HuH-7.5 (cell line): ENCODE results near the gene EDN1.

Experiments
- DNase-seq: peaks from one replicate; pipeline ENCODE4 v3.0.0; 2011; ENCODE audit warnings: low spot score

EDN1 gene

DNA sequence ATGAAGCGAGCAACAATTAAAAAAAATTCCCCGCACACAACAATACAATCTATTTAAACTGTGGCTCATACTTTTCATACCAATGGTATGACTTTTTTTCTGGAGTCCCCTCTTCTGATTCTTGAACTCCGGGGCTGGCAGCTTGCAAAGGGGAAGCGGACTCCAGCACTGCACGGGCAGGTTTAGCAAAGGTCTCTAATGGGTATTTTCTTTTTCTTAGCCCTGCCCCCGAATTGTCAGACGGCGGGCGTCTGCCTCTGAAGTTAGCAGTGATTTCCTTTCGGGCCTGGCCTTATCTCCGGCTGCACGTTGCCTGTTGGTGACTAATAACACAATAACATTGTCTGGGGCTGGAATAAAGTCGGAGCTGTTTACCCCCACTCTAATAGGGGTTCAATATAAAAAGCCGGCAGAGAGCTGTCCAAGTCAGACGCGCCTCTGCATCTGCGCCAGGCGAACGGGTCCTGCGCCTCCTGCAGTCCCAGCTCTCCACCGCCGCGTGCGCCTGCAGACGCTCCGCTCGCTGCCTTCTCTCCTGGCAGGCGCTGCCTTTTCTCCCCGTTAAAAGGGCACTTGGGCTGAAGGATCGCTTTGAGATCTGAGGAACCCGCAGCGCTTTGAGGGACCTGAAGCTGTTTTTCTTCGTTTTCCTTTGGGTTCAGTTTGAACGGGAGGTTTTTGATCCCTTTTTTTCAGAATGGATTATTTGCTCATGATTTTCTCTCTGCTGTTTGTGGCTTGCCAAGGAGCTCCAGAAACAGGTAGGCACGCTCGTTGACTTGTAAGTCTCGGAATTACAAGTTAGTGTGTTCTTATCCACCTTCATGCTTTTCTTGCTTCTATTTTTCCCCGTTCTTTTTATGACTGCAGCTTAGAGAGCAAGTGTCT lies at the start of gene EDN1:
Gene EDN1, plus strand, starts transcription at position 429 of the 888 bp plus-strand sequence. Its CDS starts 269 bp downstream, at position 698.
- DNase-seq, result no peak

DNA sequence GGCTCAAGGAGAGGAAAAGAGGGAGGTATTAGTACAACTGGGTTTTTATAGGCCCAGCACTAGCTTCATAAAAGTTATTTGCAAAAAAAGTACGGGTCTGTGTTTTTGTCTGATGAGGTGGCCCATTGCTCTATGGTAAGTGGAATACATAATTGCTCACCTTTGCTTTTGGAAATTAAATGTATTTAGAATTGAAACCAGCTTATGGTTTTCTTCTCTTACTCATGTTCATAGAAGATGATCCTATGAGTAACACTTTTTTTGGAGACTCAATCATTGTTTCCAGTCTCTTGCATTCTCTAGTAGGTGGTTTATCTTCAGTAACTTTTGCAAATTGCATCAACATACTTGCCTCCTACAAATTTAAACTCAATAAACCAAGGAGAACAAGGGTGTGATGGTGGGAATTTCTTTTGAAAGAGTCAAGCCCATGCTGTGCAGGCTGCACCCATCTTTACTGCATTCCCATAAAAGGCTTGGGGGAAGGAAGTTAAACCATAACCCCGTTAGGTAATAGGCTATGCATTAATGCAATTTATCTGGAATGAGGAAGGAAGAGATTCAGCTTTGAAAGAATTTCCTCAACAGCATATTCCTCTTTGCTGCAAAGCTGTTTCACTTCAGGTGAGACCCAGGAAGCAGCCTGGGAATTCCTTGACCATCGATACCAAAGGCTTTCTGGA lies 48.5 kb upstream of the EDN1 start:
- DNase-seq, result no peak

DNA sequence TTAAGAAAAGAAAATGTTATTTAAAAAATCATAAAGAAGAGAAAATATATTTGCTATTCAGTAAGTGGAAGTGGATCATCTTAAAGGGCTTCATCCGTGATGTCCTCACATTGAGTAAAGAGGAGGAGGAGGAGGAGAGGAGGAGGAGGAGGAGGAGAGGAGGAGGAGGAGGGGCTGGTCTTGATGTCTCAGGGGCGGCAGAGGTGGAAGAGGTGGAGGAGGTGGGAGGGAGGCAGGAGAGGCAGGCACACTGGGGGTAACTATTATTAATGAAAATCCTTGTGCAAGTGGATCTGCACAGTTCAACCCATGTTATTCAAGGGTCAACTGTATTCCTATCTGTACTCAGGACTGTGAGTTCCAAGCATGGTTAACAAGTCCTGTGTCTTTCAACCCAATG lies 47.0 kb upstream of the EDN1 start:
- DNase-seq, result no peak

DNA sequence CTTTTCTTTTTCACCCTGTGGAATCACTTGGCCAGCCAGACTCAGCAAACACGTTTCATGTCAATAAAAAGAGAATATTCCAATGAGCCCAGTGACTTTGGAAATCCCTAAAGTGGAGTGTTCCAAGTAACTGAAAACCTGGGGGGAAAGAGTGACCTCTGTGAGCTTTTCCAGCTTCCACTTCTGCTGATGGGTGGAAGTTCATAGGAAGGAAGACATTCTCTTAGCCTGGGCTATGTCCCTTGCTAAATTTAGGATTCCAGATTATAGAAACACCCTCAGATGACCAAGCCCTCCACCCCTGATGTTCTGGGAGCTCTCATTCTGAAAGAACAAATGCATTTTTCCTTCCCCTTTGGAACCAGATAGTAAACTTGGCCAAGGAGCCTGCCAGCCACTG lies 44.8 kb upstream of the EDN1 start:
- no peak for DNase-seq

DNA sequence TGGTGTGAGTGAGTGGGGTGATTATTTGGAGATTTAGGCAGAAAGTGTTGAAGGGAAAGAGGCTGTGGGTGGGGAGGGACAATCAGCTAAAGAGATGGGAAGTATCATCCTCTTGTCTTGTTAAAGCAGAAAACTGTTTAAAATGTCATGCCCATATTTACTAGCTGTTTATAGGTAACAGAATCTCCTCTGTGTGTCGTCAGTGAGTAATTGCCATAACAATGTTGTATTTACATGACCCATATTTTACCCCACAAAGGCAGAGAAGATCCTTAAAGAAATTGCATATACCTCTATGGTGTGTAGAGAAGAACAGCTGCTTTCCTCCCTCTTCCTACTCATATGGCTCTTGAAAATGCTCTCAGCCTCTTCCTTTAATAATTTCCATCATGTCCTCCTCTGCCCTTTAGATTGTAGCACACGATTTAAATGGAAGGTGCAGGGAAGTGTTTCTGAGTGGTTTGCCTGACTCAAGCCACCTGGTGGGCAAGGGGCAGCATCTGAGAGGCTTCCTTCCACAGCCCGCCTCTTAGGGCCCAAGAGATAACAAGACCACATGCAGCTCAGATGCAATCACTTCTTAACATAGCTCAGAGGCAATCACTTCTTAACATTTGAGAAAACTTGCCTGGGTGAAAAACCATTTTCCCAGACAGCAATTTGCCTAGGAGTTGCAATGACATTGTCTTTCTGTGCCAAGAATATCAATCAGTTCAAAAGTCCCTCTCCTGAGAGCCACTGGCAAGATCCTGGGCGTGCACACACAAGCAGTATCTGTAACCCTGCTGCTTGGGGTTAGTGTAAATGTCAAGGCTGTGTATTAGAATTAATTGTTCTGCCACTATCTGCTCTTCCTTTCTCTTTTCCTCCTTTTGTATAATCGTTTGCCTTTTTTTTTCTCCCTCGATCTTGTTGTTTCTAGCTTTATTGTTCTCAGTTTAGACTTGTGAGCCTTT lies 44.1 kb upstream of the EDN1 start:
- no peak for DNase-seq

DNA sequence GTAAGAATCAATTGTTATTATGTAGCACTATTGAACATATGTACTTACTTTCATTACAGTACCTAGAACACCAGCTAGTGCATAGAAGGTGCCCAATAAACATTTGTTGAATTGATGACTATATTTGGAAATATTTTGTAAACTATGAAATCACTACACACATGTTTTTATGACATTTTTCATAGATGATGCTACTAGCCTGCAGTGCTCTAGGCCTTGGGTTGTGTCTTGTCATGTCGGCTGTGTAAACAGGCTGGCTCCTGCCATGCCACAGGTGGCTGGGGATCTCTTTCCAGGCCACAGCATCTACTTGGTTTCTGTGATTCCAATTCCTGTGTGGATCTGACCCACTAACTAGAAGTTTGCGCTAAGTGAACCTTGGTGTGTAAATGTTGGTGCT lies 43.3 kb upstream of the EDN1 start:
- DNase-seq, result no peak

DNA sequence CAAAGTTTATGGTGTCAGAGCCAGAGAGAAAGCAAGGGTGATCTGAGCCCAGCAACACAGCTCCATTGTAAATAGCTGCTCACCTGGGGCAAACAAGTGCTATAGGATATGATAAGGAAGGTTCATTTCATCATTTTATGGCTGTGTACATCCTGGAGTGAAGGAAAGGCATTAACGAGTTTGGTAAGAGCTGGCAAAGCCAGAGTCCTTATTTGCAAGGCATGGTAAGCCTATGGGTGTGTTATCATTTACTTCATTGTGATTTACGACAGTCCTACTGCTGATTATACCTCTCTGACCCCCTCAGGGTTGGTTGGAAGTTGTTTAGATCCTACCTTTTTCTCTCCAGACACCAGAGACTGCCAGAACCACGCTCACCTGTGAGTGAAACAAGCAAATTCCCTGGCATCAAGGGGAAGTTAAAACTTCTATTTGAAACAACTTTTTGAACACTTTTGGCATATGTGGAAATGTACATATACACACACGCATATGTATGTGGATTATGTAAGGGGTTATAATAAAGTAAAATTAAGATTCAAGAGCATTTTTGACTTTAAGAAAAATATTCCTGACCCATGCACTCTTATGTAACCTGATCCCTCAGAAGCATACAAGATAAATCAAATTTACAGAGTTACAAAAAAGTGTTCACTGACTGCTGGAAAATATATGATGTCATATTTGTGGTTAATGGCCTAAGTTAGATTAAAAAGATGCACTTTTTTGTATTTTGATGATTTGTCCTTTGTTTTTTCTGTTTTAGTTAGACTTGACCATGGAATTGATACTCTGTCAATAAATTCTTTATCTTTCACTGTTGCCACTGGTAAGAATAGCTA lies 40.4 kb upstream of the EDN1 start:
- DNase-seq, result no peak

DNA sequence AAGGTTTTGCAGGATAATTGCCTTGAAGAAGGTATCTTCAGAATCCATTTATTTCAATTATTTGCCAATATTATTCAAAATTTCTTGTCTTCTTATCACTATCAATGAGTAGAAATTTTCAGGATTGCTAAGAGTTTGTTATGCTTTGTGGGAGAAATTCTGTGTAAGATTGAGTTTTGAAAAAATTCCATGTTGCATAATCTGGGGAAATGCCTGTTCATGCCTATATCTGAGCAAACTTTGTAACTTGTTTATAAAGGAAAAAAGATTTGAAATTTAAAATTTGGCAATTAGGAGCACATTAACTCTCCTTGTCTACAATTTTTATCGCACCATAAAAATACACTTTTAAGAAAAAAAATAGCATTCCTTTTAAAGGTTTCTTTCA lies 39.8 kb upstream of the EDN1 start:
- no peak for DNase-seq

DNA sequence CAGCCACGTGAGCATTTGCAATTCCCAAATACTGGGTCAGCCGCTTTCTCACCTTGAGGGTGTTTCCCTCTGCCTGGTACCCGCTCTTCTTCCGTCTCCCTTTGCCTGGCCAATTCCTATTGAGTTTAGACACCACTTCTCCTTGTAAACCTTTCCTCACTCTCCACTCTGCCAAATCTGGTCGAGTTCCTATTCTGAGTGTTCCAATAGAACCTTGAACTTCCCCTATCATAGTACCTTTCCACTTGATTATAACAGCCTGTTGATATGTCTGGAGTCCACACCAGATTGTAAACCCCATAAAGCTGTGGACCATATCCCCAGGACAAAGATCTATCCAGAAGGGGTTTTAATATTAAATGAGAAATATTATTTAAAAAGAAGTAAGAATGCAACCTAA lies 36.0 kb upstream of the EDN1 start:
- DNase-seq, result no peak

DNA sequence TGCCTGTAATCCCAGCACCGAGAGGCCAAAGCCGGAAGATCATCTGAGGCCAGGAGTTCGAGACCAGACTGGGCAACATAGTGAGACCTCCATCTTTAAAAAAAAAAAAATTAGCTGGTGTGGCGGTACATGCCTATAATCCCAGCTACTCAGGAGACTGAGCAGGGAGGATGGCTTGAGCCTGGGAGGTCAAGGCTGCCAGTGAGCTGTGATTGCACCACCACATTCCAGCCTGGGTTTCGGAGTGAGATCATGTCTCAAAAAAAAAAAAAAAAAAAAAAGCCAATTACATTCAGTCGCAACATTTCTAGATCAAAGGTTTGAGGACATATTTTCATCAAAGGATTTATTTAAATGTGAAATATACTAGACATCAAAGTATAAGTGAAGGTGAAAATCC lies 32.0 kb upstream of the EDN1 start:
- DNase-seq, result no peak

DNA sequence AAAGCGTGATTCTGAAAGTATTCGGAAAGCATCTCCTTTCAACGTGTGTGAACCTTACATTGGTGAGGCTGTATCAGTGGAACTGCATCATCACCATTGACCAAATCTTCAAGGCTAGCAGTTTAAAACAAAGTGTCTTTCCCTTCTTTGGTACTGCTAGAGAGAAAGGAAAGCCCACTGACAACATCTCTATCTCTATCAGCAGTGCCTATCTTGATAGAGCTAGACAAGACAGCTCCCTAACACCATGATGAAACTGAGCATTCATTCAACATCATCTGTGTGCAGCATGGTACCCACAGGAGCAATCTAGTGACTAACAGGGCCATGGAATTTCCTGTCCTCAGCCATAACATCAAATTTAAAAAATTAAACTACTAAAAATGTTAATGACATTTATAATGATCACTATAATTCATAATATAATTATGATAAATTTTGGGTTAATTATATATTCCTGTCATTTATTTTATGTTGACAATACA lies 31.5 kb upstream of the EDN1 start:
- no peak for DNase-seq

DNA sequence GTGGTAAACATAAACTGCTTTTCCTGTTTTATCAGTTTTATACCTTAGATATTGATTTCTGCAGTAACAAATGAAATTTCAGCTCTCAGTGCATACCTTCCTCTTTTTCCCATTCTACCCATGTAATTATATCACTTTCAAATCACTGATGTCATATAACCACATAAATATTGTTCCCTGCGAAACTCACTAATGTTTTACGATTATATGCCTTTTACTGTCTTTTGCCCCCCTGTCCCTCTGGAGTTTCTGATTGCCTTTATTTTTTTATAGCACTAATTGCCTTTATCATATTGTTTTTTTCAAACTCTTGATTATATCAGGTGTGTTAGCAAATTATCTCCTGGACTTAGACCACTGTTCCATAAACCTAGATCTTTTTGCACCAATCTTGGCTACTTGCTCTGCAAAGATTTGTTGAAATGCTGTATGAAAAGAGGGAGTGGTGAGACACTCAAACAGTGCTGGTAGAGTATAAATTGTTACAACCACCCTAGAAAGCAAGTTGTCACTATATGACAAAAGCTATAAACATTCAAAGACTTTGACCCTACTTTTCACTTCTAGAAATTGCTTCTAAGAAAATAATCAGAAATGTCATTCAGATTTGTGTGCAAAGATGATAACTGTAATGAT lies 29.6 kb upstream of the EDN1 start:
- no peak for DNase-seq

DNA sequence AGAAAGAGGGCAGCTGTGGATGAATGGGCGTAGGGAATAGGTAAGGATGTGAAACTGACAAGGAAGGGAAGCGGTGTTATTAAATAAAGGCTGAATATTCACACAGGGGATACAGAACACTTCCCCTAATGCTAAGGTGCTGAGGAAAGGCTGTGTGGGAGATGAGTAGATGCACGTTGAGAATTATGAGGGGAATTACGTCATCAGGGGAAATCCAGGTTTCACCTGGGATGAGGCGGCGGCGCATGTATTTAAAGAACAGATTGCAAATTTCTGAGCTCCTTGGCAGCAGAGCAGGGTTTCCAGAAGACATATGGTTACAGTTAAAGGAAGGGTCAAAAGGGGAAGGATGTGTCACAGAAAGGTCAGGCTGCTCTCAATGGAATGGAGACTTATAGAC lies 28.7 kb upstream of the EDN1 start:
- no peak for DNase-seq

DNA sequence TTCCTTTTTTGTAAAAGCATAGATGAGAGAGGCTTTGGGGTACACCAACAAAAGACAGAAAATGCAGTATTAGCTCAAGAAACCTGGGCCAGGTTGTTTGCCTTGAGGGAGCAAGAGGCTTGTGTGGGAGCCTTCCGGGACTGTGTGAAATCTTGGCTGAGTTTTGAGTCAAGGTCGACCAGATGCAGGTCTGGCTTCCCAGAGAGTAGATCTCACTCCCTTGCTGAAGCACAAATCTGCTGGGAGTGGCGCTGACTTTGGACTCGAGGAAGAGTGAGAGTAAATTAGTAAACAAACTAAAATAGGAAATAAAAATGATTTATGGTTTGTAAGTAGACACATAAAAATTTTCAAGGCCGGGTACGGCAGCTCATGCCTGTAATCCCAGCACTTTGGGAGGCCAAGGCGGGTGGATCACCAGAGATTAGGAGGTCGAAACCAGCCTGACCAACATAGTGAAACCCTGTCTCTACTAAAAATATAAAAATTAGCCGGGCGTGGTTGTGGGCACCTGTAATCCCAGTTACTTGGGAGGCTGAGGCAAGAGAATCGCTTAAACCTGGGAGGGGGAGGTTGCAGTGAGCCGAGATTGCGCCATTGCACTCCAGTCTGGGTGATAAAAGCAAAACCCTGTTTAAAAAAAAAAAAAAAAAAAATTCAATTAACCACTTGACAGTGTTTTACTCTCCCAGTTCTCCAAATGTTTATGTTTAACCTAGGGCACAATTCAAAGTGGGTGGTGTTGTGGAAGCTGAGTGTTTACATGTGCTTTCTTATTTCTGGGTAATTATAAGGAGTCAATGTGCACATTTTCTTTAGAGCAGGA lies 27.7 kb upstream of the EDN1 start:
- DNase-seq, result no peak

DNA sequence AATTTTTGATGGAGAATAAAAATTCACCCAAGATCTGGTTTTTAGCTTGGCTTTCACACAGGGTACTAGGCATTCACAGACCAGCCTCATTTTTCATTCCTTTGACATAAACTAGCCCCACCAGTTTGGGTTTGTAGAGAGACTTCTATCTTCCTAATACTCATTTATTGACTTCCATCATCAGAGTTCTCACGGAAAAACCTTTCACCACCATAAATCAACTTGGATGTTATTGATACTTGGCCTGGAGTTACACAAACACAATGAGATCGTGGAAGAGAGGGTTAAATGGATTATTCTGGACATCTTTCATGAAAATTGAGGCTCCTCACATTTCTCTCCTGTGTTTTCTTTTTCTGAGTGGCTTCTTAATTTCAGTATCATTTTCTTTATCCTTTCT lies 26.8 kb upstream of the EDN1 start:
- DNase-seq, result no peak

DNA sequence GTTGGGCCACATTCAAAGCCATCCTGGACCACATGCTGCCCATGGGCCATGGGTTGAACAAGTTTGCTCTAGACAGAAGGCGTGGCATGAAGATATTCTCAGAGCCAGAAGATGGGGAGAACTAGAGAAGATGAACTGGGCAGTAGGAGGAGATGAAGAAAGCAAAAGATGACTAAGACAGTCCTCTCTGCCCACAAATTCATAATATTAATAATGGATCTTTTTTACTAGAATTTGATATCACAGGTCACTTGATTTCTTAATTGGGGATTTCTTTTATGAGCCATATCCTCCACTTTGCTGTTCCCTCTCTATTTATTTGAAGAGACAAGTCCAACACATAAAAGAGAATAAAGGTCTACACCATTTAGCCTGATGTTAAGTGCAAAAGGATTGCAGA lies 25.5 kb upstream of the EDN1 start:
- DNase-seq, result no peak

DNA sequence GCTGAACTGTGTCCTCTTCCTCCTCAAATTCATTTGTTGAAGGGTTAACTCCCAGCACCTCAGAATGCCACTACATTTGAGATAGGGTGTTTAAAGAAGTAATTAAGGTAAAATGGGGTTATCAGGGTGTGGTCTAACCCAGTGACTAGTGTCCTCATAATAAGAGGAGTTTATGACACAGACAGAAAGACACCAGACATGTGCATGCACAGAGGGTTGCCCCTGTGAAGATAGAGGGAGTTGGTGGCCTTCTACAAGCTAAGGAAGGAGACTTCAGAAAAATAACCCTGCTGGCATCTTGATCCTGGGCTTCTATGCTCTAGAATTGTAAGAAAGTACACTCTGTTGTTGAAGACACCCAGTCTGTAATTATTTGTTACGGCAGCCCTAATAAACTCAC lies 24.9 kb upstream of the EDN1 start:
- no peak for DNase-seq

DNA sequence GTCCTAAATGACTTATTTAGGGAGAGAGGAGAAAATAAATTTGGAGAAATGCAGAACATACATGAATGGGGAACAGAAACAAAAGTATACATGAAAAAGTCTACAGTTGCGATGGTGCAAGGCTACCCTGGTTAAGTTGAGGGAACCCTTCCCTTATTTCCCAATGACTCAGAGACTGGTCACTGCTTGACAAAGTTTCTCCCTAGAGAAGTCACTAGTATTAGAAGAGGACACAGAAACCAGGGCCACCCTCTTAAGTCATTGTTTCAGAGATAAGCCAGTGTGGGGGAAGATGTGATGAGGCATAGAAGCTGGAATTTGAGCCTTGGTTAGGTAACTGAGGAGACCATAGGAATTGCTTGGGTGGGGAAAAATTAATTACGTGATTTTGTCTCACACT lies 24.4 kb upstream of the EDN1 start:
- DNase-seq, result no peak

DNA sequence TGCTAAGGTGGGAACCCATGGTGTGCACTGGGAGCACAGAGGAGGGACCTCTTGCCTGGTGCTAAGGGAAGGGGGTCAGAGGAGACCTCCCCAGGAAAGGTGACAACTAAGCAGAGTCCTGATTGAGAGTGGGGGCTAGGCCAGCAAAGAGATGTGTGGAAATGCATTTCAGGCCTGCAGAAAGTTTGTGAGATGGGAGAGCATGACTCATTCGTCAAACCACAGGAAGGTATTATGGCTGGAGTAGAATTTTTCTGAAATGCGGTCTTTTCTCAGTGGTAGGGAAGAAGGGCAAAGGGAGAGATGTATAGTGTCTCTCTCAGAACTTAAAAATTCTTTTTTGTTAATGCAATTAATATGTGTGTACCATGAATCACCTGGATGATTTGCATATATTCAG lies 23.6 kb upstream of the EDN1 start:
- no peak for DNase-seq

DNA sequence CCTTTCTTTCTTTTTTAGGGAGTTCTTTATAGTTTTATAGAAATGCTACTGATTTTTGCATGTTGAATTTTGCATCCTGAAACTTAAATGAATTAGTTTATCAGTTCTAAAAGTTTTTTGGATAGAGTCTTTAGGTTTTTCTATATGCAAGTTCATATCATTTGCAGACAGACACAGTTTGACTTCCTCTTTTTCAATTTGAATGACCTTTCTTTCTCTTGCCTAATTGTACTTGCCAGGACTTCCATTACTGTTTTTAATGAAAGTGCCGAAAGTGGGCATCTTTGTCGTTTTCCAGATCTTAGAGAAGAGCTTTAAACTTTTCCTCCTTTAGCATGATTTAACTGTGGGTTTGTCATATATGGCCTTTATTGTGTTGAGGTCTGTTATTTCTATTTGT lies 21.1 kb upstream of the EDN1 start:
- no peak for DNase-seq
